ENCODE data around the gene DSN1. TPM values are rescaled to one million over a fixed set of nuclear protein-coding genes. Genes with fewer than 3 reads are reported as not detected.
"Not testable (repeated sequence)": the region's sequence is repeated elsewhere in the genome, so short reads cannot be mapped to it uniquely, and the experiment has no call there.

The DSN1 gene
- total RNA-seq, 1 donor = 8.0 TPM

DNA sequence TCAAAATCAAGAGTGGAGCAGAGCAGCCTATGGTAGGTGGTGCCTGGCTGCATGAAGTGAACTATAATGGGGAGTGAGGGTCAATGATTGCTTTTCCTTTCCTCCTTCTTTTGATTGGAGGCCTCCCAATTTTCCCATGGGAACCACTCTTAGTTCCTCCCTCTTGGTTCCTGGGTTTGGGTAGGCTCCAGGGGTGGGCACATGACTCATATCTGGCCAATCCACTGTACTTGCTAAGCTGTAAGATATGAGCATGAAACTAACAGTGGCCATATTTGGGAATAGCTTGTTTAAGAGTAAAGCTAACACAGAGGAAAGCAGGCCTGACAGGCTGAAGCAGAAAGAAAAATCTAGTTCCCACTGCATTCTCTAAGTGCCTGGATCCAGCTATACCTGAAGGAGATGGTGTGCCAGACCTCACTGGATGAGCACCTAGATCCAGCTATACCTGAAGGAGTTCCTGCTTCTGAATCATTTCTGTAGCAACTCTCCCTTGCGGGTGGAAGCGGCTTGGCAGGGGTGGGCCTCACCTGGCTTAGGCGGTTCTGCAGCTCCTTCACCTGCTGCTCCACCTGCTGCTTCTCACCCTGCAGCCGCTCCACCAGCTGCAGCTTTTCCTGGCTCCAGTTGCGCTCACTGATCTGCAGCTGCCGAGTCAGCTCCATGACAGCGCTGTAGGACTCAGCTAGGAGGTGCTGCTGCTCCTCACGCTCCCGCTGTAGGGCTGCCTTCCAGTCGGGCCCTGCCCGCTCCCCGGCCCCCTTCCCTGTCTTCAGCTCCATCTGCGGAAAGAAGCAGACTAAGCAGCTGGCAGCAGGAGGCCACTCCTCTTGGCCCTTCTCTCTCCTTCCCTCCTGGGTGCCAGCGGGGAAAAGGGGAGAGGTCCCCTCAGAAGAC is 29.0 kb upstream of the DSN1 start:
- peaks cover 86% of the 10 kb centered on the region for H3K36me3 ChIP-seq (ENCODE audit: insufficient read depth, low read length)
- peaks cover 10% of the 10 kb centered on the region for H3K79me2 ChIP-seq (ENCODE audit: insufficient read depth, low read length)
- H3K4me1 ChIP-seq (ENCODE audit: insufficient read depth, low read length) = no peaks in the 10 kb centered on the region
- H3K27me3 ChIP-seq (ENCODE audit: insufficient read depth, low read length) = no peaks in the 10 kb centered on the region
- H2AFZ ChIP-seq (ENCODE audit: low read length) = no peak overlapping the region
- H3K27ac ChIP-seq (ENCODE audit: low read depth, low read length) = peak overlapping the region; percentile 17
- no peak overlapping the region for H3K4me2 ChIP-seq (ENCODE audit: insufficient read depth, low read length)
- peak; percentile 94 for DNase-seq (ENCODE audit: insufficient read length, low spot score, missing footprints)
- TF ChIP-seq, protein P1, sequence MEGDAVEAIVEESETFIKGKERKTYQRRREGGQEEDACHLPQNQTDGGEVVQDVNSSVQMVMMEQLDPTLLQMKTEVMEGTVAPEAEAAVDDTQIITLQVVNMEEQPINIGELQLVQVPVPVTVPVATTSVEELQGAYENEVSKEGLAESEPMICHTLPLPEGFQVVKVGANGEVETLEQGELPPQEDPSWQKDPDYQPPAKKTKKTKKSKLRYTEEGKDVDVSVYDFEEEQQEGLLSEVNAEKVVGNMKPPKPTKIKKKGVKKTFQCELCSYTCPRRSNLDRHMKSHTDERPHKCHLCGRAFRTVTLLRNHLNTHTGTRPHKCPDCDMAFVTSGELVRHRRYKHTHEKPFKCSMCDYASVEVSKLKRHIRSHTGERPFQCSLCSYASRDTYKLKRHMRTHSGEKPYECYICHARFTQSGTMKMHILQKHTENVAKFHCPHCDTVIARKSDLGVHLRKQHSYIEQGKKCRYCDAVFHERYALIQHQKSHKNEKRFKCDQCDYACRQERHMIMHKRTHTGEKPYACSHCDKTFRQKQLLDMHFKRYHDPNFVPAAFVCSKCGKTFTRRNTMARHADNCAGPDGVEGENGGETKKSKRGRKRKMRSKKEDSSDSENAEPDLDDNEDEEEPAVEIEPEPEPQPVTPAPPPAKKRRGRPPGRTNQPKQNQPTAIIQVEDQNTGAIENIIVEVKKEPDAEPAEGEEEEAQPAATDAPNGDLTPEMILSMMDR (IDR thresholded peaks at IDR 0.05; ENCODE audit: extremely low read depth, low read depth, low read length) = no peak
- H3K4me3 ChIP-seq (ENCODE audit: insufficient read depth, low read length) = no peak overlapping the region
- H3K9me3 ChIP-seq (ENCODE audit: low read depth, low read length) = no peaks in the 10 kb centered on the region
- H4K20me1 ChIP-seq (ENCODE audit: insufficient read depth, low read length) = peaks cover 16% of the 10 kb centered on the region

GRCh38 chr20:36800410-36800809 is 26.8 kb upstream of the DSN1 start:
- no peaks in the 10 kb centered on the region for H3K27me3 ChIP-seq (ENCODE audit: insufficient read depth, low read length)
- TF ChIP-seq, protein P1 (IDR thresholded peaks at IDR 0.05; ENCODE audit: extremely low read depth, low read depth, low read length) = no peak
- H3K9me3 ChIP-seq (ENCODE audit: low read depth, low read length) = no peaks in the 10 kb centered on the region
- no peaks in the 10 kb centered on the region for H3K4me1 ChIP-seq (ENCODE audit: insufficient read depth, low read length)
- no peak overlapping the region for H3K4me3 ChIP-seq (ENCODE audit: insufficient read depth, low read length)
- no peak overlapping the region for H2AFZ ChIP-seq (ENCODE audit: low read length)
- no peak overlapping the region for H3K4me2 ChIP-seq (ENCODE audit: insufficient read depth, low read length)
- H3K79me2 ChIP-seq (ENCODE audit: insufficient read depth, low read length) = peaks cover 6% of the 10 kb centered on the region
- DNase-seq (ENCODE audit: insufficient read length, low spot score, missing footprints) = peak; percentile 6
- no peak overlapping the region for H3K27ac ChIP-seq (ENCODE audit: low read depth, low read length)
- peaks cover 10% of the 10 kb centered on the region for H4K20me1 ChIP-seq (ENCODE audit: insufficient read depth, low read length)
- H3K36me3 ChIP-seq (ENCODE audit: insufficient read depth, low read length) = peaks cover 86% of the 10 kb centered on the region

- H3K4me2 ChIP-seq (ENCODE audit: insufficient read depth, low read length); H3K9me3 ChIP-seq (ENCODE audit: low read depth, low read length); H3K4me1 ChIP-seq (ENCODE audit: insufficient read depth, low read length); H3K27ac ChIP-seq (ENCODE audit: low read depth, low read length); H3K79me2 ChIP-seq (ENCODE audit: insufficient read depth, low read length); DNase-seq (ENCODE audit: insufficient read length, low spot score, missing footprints); H3K27me3 ChIP-seq (ENCODE audit: insufficient read depth, low read length); H2AFZ ChIP-seq (ENCODE audit: low read length); H4K20me1 ChIP-seq (ENCODE audit: insufficient read depth, low read length); H3K4me3 ChIP-seq (ENCODE audit: insufficient read depth, low read length): not testable (repeated sequence)
- H3K36me3 ChIP-seq (ENCODE audit: insufficient read depth, low read length) = peaks cover 78% of the 10 kb centered on the region
Observed at GRCh38 chr20:36799313-36799712, 25.8 kb upstream of the DSN1 start.

DNA sequence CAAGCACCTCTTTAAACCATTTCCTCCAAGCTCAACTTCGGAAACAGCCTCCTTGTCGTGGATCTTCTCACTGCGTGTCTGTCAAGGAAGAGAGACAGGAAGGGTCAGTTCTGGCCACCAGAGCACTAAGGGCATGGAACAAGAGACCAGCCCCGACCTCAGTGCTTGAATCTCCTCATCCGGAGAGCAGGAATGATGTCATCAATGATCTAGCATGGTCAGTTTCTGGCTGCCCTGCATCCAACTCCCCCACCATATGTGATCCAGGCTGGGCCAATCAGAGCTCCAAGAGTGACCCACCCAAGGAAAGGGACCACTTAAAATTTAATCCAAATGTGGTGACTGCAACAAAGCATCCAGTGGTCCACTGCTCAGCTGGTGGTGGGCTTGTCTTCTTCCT is 23.3 kb upstream of the DSN1 start:
- Histone ChIP-seq H3K27ac (ENCODE audit: low read depth, low read length) (no peak overlapping the region), H3K79me2 (ENCODE audit: insufficient read depth, low read length) (peaks cover 12% of the 10 kb centered on the region), H3K4me3 (ENCODE audit: insufficient read depth, low read length) (no peak overlapping the region), H2AFZ (ENCODE audit: low read length) (no peak overlapping the region), H4K20me1 (ENCODE audit: insufficient read depth, low read length) (peaks cover 16% of the 10 kb centered on the region), H3K4me2 (ENCODE audit: insufficient read depth, low read length) (no peak overlapping the region), H3K36me3 (ENCODE audit: insufficient read depth, low read length) (peaks cover 73% of the 10 kb centered on the region), H3K9me3 (ENCODE audit: low read depth, low read length) (no peaks in the 10 kb centered on the region), H3K4me1 (ENCODE audit: insufficient read depth, low read length) (no peaks in the 10 kb centered on the region), H3K27me3 (ENCODE audit: insufficient read depth, low read length) (no peaks in the 10 kb centered on the region)
- TF ChIP-seq, protein P1 (IDR thresholded peaks at IDR 0.05; ENCODE audit: extremely low read depth, low read depth, low read length) = no peak
- peak; percentile 27 for DNase-seq (ENCODE audit: insufficient read length, low spot score, missing footprints)
